ENCODE data around the gene CREB5. TPM values are rescaled to one million over a fixed set of nuclear protein-coding genes. Genes with fewer than 3 reads are reported as not detected.

The CREB5 gene
- total RNA-seq, 2 experiments from 2014 or later, result 0.19 to 0.22 TPM

- Mint-ChIP-seq H3K9me3 (no peaks in the 10 kb centered on the region), H3K4me3 (no peak overlapping the region), H3K4me1 (ENCODE audit: low read depth) (no peaks in the 10 kb centered on the region), H3K27ac (no peak overlapping the region), H3K36me3 (ENCODE audit: low read depth) (no peaks in the 10 kb centered on the region), H3K27me3 (peaks cover 9% of the 10 kb centered on the region)
- no peaks in the 10 kb centered on the region for H3K36me3 ChIP-seq (ENCODE audit: insufficient read depth, low read length)
- ChIA-PET POLR2A (no interaction called here), CTCF (no interaction called here)
- DNase-seq, result peak in 3 of 14 experiments; percentile 1 to 20 (median 15)
- H3K4me3 ChIP-seq (ENCODE audit: low read length), result no peak overlapping the region
- H3K4me1 ChIP-seq (ENCODE audit: insufficient read depth, low read length), result no peaks in the 10 kb centered on the region
- ATAC-seq (ENCODE audit: poor library complexity), result no peak
- TF ChIP-seq CTCF (IDR thresholded peaks at IDR 0.05), result peak; percentile 32
- H3K9me3 ChIP-seq (ENCODE audit: control insufficient read depth in 1 of 2, insufficient read depth in 1 of 2, low read length in 2 of 2), result no peaks in the 10 kb centered on the region
- peaks cover 0 to 4% of the 10 kb centered on the region in 2 experiments for H3K27me3 ChIP-seq (ENCODE audit: control insufficient read depth in 1 of 2, insufficient read depth in 2 of 2, low read length in 2 of 2)
- no peak overlapping the region for H3K27ac ChIP-seq (ENCODE audit: low read depth in 1 of 2, low read length in 2 of 2)
- intact Hi-C loops (cut with DNase I, micrococcal nuclease), result loop anchor here in 1 of 2 experiments (5.0 kb wide), 1 partner anchor 329 kb away; no protein-coding TSS in a partner anchor
Measured at GRCh38 chr7:28626624-28627262, 214.4 kb downstream of the CREB5 start.

GRCh38 chr7:28627263-28627653 lies 214.9 kb downstream of the CREB5 start:
- H3K36me3 Mint-ChIP-seq (ENCODE audit: low read depth), result no peaks in the 10 kb centered on the region
- no peaks in the 10 kb centered on the region for H3K4me1 Mint-ChIP-seq (ENCODE audit: low read depth)
- ChIA-PET CTCF (no interaction called here), POLR2A (no interaction called here)
- H3K36me3 ChIP-seq (ENCODE audit: insufficient read depth, low read length), result no peaks in the 10 kb centered on the region
- DNase-seq, result no peak
- intact Hi-C loops (cut with DNase I, micrococcal nuclease), result loop anchor here in 1 of 2 experiments (5.0 kb wide), 1 partner anchor 330 kb away; no protein-coding TSS in a partner anchor
- H3K27ac Mint-ChIP-seq, result no peak overlapping the region
- no peaks in the 10 kb centered on the region for H3K4me1 ChIP-seq (ENCODE audit: insufficient read depth, low read length)
- H3K4me3 ChIP-seq (ENCODE audit: low read length), result no peak overlapping the region
- H3K27me3 ChIP-seq (ENCODE audit: control insufficient read depth in 1 of 2, insufficient read depth in 2 of 2, low read length in 2 of 2), result peaks cover 0 to 4% of the 10 kb centered on the region in 2 experiments
- TF ChIP-seq CTCF (IDR thresholded peaks at IDR 0.05), result no peak
- ATAC-seq (ENCODE audit: poor library complexity), result no peak
- no peaks in the 10 kb centered on the region for H3K9me3 ChIP-seq (ENCODE audit: control insufficient read depth in 1 of 2, insufficient read depth in 1 of 2, low read length in 2 of 2)
- no peak overlapping the region for H3K4me3 Mint-ChIP-seq
- H3K27ac ChIP-seq (ENCODE audit: low read depth in 1 of 2, low read length in 2 of 2), result no peak overlapping the region
- no peaks in the 10 kb centered on the region for H3K9me3 Mint-ChIP-seq
- H3K27me3 Mint-ChIP-seq, result peaks cover 10% of the 10 kb centered on the region

- no peak for TF ChIP-seq CTCF (IDR thresholded peaks at IDR 0.05)
- Mint-ChIP-seq H3K9me3 (no peaks in the 10 kb centered on the region), H3K4me1 (ENCODE audit: low read depth) (no peaks in the 10 kb centered on the region), H3K4me3 (no peak overlapping the region), H3K36me3 (ENCODE audit: low read depth) (no peaks in the 10 kb centered on the region), H3K27me3 (peaks cover 17% of the 10 kb centered on the region), H3K27ac (no peak overlapping the region)
- intact Hi-C loops (cut with DNase I, micrococcal nuclease), result loop anchor here in 1 of 2 experiments (5.0 kb wide), 1 partner anchor 331 kb away; no protein-coding TSS in a partner anchor
- POLR2A ChIA-PET, result no interaction called here
- no peak for ATAC-seq (ENCODE audit: poor library complexity)
- H3K4me1 ChIP-seq (ENCODE audit: insufficient read depth, low read length), result no peaks in the 10 kb centered on the region
- peaks cover 0 to 4% of the 10 kb centered on the region in 2 experiments for H3K27me3 ChIP-seq (ENCODE audit: control insufficient read depth in 1 of 2, insufficient read depth in 2 of 2, low read length in 2 of 2)
- CTCF ChIA-PET, result no interaction called here
- no peak overlapping the region for H3K27ac ChIP-seq (ENCODE audit: low read depth in 1 of 2, low read length in 2 of 2)
- H3K36me3 ChIP-seq (ENCODE audit: insufficient read depth, low read length), result no peaks in the 10 kb centered on the region
- H3K9me3 ChIP-seq (ENCODE audit: control insufficient read depth in 1 of 2, insufficient read depth in 1 of 2, low read length in 2 of 2), result no peaks in the 10 kb centered on the region
- no peak for DNase-seq
- H3K4me3 ChIP-seq (ENCODE audit: low read length), result no peak overlapping the region
Measured at GRCh38 chr7:28627896-28628295, 215.6 kb downstream of the CREB5 start.
